Activated CD4-positive, alpha-beta T cell treated with anti-CD3 and anti-CD28 coated beads, Interleukin-2, amount 50 U/mL, for 1 hour (primary cell): ENCODE measurements around the gene CREG1.

Source experiments
- DNase-seq: peaks from one replicate; pipeline ENCODE4 v3.0.0-alpha.2; 2020

Gene CREG1

DNA sequence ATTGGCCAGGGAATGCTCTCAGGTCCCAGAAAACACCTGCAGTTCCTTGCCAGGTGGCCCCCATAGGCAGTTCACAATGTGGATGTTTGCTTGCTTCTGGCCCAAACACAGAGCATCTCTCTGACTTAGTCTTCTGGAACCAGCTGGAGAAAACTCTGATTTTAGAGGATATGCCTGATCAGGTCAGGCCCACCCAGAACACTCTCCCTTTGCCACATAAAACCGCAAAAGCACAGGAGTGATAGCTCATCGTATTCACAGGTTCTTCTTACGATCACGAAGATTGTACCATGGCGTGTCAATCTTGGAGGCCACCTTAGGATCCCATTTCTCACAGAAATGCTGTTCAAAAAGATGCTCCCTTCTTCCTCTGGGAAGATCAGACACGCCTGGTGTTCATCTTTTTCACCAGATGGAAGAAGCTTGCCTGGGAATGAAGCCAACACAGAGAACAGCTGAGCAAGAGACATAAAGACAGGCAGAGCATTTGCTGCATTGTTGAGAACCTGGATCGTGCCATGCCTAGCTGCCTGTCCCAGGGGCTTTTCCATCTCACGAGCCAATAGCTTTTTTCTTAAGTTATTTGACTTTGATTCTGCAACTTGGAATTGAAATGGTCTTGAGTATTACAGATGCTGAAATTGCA, 23.6 kb downstream of the CREG1 start:
- no peak for DNase-seq

DNA sequence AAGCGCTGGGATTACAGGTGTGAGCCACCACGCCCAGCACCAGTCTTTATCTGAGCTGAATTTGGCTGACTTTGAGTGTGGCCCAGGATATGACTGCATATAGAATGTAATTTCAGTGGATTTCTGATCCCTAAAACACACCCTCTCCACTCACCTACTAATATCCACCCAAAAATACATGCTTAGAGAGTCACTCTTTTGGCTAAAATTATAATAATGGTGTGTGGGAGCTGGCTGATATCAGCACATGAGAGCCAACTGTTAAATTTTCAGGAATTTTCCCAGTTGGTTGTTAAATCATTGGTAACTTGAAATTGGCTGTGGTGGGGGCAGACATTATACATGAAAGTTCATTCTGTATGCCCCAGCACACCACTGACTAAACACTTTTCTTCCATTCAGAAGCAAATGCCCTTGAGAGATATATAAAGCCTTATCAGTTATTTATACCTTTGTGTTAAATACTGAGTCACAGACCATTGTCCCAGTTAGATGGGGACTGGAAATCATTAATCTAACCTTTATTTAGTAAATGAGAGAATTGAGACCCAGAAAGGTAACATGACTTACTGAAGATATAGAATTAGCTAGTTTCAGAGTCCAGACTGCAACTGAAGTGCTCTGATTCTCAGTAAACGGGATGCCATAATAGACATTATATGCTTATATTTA, 25.4 kb downstream of the CREG1 start:
- DNase-seq, result no peak

DNA sequence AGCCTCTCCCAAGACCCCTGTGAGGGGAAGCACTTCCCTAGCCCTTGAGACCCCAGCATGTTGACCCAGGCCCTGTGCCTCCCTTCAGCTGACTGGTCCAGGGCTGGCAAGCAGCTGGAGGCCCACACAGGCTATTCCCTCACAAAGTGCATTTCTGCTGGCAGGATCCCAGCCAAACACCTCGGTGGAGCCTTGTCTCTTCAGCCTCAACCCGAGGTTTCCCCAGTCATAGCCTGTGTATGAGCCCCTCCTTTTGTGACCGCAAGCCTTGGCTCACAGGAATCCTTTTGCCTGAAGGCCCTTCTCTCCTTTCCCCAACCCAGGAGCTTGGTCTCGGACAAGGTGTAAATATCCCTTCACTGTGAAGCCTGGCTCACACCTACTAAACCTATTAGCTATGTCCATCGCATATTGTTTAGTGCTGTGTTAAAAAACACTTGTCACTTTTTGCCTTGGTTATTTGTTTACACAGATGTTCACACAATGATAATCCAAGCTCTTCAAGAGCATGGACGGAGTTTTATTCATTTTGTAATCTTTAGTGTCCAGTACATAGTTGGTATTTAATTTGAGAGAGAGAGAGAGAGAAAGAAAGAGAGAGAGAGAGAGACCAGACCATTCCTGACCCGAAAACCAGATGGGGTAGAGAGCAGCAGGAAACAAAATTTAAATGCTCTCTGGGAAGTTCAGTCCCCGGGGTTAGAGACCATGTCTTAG, 26.7 kb downstream of the CREG1 start:
- no peak for DNase-seq

DNA sequence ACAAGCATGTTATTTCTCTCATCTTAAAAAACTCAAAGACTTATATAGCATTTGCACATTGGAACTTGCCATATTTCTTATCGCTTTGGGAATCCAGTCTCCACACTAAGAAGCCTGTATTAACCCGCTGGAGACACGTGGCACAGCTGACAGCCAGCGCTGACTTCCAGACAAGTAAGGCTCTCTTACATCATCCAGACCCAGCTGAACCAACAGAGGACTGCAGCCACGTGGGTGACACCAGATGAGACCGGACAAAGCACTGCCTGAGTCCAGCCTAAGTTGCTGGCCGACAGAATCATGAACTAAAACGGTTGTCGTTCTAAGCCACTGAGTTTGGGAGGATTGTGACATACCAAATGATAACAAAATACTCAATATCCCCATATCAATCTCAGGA, 28.9 kb downstream of the CREG1 start:
- no peak for DNase-seq

DNA sequence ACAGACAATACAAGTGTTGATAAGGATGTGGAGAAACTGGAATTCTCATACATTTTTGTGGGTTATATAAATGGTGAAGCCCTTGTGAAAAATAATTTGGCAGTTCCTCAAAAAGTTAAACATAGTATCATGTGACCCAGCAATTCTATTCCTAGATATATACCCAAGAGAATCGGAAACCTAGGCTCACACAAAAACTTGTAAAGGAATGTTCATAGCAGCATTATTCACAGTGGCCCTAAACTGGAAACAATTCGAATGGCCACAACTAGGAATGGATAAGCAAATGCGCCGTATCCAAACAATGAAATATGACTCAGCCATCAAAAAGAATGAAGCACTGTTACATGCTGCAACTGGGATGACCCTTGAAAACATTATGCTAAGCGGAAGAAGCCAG, 31.3 kb downstream of the CREG1 start:
- no peak for DNase-seq

DNA sequence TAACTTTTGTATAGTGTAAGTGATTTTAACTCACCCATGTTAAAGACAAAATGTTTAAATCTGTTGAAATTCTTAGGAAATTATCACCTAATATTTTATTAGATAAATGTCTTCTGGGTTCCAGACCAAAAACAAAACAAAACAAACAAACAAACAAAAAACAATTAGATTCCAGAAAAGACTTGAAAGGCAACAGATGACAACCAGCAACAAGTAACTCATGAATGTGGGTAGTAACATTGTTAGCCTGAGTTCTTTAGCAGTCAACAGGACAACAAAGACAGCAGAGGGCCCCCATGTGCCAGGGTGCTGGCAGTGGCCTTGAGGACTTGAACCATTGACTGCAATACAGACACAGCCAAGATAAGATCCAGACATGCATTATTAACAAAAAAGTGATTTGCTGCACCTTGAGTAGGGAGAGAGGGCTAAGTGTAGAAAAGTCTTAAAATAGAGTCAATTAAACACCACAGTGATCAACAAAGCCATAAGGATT, 32.8 kb downstream of the CREG1 start:
- DNase-seq, result no peak

DNA sequence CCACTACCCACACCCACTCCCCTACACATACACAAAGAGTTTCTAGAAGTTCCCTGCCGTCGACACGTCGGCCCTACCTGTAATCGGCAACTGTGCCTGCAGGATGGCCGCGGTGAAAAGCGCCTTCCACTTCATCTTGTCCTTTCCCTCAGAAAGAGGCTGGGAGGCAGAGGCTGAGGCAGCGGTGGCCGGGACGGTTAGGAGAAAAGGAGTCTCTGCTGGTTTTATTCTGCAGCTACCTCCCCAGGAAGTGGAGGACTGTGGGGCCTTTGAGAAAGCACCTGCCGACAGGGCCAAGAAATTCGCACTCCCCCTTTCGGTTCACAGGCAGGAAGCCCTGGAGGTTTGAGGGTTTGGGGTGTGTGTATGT, 35.2 kb downstream of the CREG1 start, which contains the start of gene CD247:
Gene CD247 (minus strand): TSS at position 199 of the 370 bp plus-strand sequence. CDS start 64 bp downstream, at position 135.
- DNase-seq, result peak; percentile 73

DNA sequence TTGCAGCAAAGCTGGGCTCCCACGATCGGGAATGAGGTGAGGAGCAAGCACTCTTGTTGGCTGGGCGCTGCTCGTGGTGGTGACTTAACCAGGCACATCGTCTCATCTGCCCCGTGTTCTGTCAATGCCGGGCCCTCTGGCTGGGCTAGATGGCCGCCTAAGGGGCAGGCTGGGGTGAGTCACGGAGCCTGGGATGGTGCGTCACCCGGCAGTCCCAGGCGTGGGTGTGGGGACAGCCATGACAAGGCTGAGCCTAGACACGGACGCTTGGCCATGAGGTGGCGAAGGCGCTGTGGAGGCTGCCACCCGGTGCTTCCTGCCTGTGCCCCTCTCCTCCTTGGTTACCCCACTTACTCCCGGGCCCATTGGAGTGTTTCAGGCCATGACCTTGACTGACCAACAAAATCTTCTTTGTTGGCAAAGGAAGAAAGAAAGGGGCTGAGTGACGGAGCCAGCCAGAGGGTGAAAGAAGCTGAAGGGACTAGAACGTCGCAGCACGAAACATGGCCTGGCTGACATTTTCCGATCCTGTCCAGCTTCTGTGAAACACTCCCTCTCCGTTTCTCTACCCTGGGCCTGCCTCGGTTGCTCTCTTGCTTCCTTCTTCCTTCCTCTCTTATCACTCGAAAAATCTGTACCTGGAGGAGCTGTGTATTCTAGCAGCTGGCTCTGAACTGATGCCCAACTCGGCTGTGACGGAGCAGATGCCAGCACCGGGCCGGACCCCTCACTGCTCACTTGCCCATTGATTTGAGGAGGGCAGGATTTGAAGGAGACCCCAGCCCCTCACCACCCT, 35.8 kb downstream of the CREG1 start:
- DNase-seq, result peak; percentile 85

DNA sequence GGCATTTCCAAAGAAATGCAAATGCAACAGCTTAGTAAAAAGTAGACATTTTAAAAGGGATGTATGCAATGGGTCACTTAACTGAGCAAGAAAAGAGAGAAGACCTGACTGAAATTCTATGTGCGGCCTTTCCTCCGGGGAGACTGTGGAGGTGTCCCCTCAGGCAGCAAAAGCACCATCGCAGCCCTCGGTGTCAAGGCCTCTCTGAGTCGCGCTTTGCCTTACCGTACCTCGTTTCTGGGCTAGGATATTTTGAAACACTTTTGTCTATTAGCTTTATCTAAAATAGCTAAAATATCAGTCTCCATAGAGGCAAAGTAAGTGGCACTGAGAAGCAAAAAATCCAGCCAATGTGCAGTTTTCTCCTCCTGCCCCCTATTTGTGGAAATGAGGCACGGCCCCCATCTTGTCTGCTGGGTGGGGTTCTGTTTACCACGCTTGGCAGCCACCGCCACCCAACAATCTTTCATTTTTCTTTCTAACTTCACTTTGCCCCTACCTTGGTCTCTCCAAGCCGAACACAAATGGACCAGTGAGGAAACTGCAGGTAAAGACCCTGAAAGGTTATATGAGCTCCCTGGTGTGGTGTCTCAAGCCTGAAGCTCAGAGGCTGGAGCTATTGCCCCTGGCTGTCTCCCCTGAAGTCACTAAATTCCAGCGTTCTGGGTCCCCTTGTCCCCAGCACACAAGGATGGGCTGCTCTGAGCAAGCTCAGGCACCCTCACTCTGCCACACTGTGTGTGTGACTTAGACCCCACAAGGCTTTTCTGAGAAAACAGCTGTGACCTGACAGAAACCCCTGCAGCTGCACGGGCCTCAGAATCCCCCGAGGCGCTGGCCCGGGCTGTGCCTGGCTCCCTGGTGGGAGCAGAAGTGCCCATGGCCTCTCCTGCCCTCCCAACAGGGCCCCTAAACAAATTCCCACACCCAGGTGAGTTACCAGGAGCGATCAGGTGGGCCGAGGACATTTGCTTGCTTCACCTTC, 36.9 kb downstream of the CREG1 start:
- peak; percentile 48 for DNase-seq

DNA sequence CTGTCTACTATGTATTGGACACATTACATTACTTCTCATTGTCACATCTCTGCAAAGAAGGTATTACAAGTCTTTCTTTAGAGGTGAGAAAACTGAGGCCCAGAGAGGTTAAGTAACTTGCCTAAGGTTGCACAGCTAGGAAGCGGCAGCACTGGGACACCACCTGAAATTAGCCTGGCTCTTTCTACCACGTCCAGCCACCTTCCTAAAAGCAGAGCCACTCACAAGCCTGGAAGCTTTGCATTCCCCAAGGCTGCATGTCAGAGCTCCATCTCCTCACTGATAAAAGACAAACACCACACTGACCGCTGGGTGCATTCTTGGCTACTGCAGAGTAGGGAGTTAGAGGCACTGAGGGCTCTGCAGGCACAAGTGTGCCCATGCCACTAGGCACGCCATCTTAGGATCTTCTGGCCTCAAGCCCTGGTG, 37.7 kb downstream of the CREG1 start:
- DNase-seq, result no peak

DNA sequence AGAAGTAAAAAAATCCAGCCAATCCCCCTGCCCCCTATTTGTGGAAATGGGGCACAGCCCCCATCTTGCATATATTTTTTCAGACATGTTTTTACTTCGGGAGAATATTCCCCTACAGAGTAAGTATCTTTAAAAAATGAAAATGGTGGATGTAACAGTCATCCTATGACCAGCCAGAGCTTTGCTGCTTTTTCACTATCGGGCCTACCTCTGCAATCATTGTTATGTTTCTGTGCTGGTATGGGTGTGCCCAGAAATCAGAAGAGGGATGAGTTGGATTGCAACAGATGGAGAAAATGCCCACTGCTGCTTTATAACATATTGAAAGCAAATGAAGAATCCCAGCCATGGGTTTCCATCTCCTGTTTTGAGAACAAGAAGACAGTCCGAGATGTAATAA, 38.1 kb downstream of the CREG1 start:
- DNase-seq, result no peak

DNA sequence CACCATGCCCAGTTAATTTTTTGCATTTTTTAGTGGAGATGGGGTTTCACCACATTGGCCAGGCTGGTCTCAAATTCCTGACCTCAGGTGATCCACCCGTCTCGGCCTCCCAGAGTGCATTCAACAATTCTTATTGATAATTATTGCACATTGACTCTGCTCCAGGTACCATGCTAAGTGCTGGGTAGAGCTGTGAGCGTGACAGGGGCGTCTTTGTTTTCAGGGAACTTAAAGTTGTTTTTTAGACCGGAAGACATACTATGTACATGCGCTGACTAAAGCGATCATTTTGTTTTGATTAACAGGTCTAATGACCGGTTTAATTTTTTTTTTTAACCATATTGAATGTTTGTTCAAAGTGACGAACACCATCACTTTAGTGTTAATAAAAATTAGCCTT, 39.3 kb downstream of the CREG1 start:
- DNase-seq, result no peak

DNA sequence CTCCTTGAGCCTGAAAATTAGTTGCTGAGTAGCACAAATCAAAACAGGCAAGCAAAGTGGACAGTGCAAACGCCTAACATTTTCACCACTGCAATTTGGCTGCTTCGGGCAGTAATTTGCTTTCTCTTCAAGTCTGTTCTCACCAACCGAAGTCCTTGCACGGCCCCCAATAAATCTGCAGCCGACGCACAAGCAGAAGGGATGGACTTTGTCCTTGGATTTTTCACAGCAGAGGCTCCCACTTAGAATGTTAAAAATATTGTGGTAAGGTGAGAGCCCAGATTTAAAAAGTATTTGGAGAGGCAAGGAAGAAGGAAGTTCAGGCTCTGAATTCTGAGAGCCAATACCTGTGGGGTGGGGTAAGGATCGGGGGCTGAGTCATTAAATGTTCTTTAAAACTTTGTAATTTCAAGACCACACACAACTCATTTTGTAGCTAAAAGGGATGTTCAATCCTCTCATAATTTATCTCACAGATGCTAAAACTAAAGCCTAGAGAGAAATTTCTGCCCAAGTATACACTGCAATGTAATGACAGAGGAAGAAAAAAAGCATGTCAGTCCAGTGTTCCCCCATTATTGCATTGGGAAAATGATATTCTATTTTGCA, 41.4 kb downstream of the CREG1 start:
- DNase-seq, result no peak

DNA sequence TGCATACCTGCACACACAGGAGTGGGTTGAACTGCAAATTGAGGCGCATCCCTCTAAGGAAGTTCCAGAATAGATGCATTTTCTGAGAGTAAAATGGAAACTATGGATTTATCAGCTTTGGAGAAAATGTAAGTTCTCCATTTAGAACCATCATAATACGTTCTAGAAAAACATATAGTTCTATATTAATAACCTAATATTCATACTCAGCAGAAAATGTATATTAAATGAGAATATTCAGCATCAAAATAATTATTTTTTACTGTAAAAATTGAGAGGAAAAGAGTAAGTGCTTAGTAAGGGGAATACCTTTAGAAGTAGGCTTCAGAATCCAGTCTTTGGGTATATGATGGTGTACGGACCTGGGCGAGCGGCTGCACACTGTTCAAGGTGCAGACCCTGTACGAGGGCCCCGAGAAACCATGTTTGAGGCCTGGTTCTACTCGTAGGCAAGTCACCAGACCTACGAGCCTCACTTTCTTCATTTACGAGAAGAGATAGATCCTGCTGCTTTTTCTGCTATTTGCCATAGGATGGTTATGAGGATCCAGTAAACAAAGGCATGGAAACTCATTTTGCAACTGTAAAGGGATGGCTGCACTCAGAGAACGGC, 42.1 kb downstream of the CREG1 start:
- no peak for DNase-seq

DNA sequence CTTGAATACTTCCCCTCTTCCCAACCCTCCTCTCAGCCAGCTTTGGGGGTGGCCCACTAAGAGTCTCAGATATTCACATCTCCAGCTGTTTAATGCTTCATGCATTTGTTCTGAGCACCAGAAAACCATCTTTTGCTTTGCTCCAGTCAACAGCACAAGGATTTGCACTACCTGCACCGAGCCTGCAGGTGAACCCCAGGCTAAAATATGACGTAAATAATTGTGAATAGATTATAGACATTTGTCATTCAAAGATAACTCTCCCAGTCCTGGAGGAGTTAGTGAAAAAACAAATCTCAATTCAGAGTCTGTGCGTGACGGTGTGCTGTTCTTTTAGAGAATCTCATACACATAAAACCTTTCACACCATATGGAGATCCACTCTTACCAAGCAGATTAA, 42.7 kb downstream of the CREG1 start:
- DNase-seq, result no peak

DNA sequence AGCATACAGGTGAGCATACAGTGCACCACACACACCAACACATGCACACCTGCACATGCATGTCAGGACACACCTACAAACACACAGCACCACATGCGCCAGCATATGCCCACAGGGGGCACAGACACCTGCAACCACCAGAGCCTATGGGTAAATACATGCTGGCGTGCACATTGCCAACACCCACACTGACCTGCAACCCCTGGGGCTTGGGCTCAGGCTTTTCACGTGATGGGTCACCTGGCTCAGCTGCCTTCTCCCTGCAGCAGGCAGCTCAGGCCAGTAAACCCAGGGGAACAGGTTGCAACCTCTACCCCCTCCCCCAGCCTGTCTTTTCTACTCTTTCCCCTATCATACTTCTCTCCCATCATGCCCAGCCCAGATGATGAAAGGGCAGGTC, 43.3 kb downstream of the CREG1 start:
- no peak for DNase-seq

DNA sequence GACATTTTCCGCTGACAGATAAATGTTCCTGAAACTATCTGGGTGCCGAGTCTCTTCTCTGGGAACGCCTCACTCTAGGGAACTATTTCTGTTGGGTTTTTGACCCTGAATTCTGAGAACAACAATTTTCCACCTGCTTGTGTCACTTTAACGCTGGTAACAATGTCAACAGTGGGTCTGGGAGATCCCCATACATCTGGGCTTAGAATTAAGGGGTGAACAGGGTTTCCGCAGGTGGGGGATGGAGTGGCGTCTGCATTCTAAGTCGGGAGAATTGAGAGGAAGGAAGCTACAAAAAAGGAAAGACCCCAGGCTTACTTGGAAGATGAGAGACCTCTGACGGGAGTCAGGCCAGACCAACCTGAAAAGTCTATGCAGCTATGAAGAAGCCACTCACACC, 44.0 kb downstream of the CREG1 start:
- DNase-seq, result no peak

DNA sequence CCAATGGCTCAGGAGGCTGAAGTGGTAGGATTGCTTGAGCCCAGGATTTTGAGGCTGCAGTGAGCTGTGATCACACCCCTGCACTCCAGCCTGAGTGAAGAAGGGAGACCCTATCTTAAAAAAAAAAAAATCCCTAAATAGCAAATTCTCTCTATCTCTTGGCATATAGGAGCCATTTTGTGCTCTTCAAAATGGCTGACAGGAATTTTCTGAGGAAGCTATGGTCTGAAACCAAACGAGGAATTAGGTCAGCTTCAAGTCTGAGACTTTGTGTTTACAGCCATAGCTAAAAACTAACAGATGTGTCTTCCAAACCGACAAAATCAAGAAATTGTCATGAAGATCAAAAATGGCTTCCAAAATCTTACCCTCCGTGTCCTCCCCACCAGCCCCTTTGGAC, 45.8 kb downstream of the CREG1 start:
- no peak for DNase-seq

DNA sequence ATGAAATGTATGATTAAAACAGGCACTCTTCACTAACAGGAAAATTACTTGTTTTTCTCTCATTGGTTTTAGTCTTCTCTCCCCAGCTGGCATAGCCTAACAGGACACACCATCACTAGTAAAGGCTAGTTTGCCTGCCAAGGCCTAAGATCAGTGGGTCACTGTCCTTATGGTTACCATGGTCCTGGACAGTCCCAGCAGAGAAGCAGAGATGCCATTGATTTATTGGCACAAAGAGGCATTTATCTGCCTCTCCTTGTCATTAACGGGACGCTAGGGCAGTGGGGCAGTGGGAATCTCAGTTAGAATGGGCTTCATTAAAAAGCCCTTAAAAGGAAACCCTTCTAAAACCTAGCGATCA, 49.1 kb downstream of the CREG1 start:
- no peak for DNase-seq

DNA sequence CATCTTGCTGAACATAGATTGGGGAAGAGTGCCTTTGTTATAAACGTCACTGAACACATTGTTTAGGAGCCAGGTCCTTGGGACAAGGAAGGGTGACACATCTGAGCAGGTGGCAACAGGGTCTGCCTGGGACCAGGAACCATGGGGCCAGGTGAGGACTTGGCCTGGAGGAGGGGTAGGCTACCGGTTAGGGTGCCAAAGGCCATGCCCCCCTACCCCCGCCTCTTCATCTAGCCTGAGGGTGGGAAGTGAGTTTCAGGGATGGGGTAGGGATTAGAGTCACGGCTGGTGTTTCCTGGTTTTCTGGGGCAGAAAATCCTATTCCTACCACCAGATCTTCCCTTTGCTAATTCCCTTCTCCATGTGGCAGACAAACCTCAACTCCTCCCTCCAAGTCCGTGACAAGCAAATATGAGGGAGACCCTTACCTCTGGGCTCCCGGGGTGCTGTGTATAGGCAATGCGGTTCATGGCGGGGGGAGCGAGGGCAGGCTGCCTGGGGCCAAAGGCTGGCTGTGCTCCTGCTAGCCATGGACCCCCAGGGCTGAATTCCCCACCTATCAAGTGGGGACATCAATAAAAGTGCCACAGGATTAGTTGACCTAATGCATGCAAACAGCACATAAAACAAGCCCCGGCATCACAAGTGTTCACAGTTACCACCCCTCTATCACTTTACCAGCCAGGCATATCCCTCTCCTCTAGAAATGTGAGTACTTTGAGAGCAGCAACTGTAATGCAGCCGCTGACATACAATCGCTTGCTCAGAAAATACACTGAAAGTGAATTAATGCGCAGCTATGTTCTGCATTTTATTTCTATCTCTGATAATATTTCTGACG, 49.7 kb downstream of the CREG1 start:
- no peak for DNase-seq
